HG03159 (cell line): Measurements from ENCODE around the gene IDH3G.
A peak's percentile ranks its signal among the peaks of the same experiment; 100 is the strongest.
"Not testable (repeated sequence)": the region's sequence is repeated elsewhere in the genome, so short reads cannot be mapped to it uniquely, and the experiment has no call there.

Experiments
- ATAC-seq: cut with Tn5 transposase; IDR thresholded peaks from one replicate; pipeline ENCODE4 v1.9.1; 2021; ENCODE audit warnings: mild to moderate bottlenecking, moderate library complexity; ENCODE audit not compliant: unreplicated experiment

The IDH3G gene

GRCh38 chrX:153794018-153794896 lies at the start of gene IDH3G, which contains the start of gene SSR4:
TSS of gene IDH3G (minus strand) at chrX:153794375. CDS start at chrX:153794326, 49 bp downstream.
TSS of gene SSR4 (plus strand) at chrX:153794668. CDS start at chrX:153794688, 20 bp downstream.
- peak; percentile 87 for ATAC-seq

GRCh38 chrX:153836921-153837320 lies 42.7 kb upstream of the IDH3G start:
- no peak for ATAC-seq

- no peak for ATAC-seq
Observed at GRCh38 chrX:153832728-153833127, 38.6 kb upstream of the IDH3G start.

GRCh38 chrX:153831429-153832150 lies 37.4 kb upstream of the IDH3G start:
- ATAC-seq: no peak

- ATAC-seq: no peak
Observed at GRCh38 chrX:153830640-153831428, 36.7 kb upstream of the IDH3G start.

- no peak for ATAC-seq
Observed at GRCh38 chrX:153829799-153830639, 35.8 kb upstream of the IDH3G start, which contains the start of gene PDZD4. TSS of gene PDZD4 (minus strand) at chrX:153830544. CDS start at chrX:153830298, 246 bp downstream.

- no peak for ATAC-seq
Observed at GRCh38 chrX:153829549-153829798, 35.3 kb upstream of the IDH3G start.

GRCh38 chrX:153828723-153829548 lies 34.8 kb upstream of the IDH3G start:
- no peak for ATAC-seq

- no peak for ATAC-seq
Observed at GRCh38 chrX:153828308-153828707, 34.1 kb upstream of the IDH3G start.

DNA sequence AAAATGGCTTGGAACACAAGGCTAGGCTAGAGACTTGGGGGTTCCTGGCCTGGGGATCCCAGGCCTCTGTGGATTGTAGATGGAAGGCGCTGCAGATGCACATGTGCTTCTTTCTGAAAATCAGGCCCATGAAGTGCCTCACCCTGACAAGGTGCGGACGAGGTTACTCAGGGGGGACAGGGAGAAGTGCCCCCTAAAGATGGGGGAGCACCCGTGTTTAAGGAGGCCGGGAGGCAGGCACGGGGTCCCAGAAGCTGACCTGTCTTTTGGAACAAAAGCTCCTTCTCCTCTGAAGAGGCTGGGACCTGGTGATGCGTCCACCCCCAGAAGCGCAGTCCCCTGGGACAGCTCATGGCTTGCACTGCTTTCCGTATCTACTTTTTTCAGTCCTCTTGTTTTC lies 33.7 kb upstream of the IDH3G start:
- no peak for ATAC-seq

DNA sequence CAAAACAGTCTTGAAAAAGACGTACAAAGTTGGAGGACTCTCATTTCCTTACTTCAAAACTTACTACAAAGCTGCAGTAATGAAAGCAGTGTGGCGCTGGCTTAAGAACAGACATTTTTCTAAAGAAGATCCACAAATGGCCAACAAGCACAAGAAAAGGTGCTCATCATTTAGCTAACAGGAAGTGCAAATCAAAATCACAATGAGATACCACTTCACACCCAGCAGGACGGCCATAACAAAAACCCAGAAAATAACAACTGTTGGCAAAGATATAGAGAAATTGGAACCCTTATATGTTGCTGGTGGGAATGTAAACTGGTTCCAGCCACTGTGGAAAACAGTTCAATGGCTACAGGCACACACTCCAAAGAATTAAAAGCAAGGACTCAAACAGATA lies 32.8 kb upstream of the IDH3G start:
- ATAC-seq: no peak

GRCh38 chrX:153825042-153825441 lies 30.9 kb upstream of the IDH3G start:
- no peak for ATAC-seq

- ATAC-seq: no peak
Observed at GRCh38 chrX:153824348-153824747, 30.2 kb upstream of the IDH3G start.

GRCh38 chrX:153821066-153821465 lies 26.9 kb upstream of the IDH3G start:
- ATAC-seq: no peak

DNA sequence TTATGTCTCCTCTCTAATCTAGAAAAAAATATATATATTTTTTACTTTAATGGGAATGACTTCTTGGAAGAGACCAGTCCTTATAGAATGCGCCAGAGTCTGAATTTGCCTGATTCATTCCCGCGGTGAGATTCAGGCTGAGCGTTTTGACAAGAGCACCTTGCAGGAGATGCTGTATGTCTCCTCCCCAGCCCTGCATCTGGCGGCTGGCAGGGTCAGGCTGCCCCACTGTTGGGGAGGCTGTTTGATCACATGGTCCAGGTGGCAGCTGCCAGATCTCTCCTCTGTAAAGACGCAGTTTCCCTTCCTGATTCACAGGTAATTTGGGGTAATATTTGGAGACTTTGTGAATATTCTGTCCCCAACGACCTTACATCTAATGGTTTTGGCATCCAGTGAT lies 26.4 kb upstream of the IDH3G start:
- ATAC-seq: no peak

DNA sequence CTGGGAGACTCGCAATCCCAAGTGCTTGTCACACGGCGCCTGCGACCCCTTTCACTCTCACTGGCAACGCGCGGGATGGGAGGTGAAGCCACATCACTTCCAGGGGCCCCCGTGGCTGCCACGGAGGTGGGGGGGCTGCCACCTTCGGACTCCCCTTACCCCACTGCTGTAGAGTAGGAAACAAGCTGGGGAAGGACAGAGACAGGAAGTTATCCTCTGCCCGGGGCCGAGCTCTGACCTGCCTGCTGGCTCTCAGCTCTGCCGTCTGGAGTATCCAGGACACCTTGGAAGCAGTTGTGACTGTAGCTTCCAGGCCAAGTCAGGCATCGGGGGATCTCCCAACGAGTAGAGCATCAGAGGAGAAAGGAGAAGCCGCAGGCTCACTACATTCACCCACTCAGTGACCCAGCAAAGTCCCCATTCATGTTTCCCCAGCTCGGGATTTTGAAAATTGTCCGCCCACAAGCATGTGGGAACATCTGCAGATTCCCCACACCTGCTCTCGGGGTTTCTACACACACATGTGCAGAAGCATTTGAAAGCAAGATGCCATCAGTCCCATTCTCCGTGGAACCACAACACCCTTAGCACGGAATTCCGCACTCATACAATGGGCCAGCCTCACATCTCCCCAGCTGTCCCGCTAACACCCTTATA lies 25.3 kb upstream of the IDH3G start:
- ATAC-seq: no peak

- ATAC-seq: no peak
Observed at GRCh38 chrX:153818571-153819383, 24.6 kb upstream of the IDH3G start.

DNA sequence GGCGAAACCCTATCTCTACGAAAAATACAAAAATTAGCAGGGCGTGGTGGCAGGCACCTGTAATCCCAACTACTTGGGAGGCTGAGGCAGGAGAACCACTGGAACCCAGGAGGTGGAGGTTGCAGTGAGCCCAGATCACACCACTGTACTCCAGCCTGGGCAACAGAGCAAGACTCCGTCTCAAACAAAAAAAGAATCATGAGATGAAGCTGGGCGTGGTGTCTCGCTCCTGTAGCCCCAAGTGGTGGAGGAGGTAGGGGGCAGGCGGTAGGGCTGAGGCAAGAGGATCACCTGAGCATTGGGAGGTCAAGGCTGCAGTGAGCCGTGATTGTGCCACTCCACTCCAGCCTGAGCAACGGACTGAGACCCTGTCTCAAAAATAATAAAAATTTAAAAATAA lies 23.9 kb upstream of the IDH3G start:
- not testable (repeated sequence) for ATAC-seq
